Measurements from ENCODE around the gene PLGRKT. TPM values are rescaled to one million over a fixed set of nuclear protein-coding genes. Genes with fewer than 3 reads are reported as not detected.
"Not testable (repeated sequence)": the region's sequence is repeated elsewhere in the genome, so short reads cannot be mapped to it uniquely, and the experiment has no call there.

The PLGRKT gene
- total RNA-seq, 1 donor from 2014 or later, result 11.1 TPM

DNA sequence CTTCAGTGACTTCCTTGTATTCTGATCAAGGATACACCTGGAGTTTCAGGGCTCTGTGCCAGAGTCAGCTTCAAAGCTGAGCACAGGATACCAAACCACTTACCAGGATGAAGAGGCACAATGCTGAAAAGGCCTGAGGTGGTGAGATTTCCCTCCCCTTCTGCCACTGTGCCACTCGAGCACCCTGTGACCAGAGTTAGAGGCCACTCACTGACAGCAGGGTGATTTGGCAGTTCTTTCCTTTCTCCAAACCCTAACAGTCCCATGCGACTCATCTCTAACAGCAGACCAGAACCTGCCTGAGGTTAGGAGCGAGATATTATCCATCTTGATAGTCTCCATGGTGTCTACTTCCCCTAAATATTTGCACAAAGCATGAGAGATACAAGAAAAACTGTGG, 1.8 kb downstream of the PLGRKT start:
- Mint-ChIP-seq H3K27me3 (ENCODE audit: low read depth) (no peaks in the 10 kb centered on the region), H3K27ac (ENCODE audit: unreplicated experiment) (no peak overlapping the region), H3K4me3 (ENCODE audit: unreplicated experiment) (no peak overlapping the region), H3K9me3 (ENCODE audit: low read depth) (peaks cover 2% of the 10 kb centered on the region), H3K36me3 (ENCODE audit: low read depth) (peaks cover 10% of the 10 kb centered on the region), H3K4me1 (ENCODE audit: low read depth) (peaks cover 19% of the 10 kb centered on the region)
- no peak for DNase-seq (ENCODE audit: low spot score)
- TF ChIP-seq, protein P1, sequence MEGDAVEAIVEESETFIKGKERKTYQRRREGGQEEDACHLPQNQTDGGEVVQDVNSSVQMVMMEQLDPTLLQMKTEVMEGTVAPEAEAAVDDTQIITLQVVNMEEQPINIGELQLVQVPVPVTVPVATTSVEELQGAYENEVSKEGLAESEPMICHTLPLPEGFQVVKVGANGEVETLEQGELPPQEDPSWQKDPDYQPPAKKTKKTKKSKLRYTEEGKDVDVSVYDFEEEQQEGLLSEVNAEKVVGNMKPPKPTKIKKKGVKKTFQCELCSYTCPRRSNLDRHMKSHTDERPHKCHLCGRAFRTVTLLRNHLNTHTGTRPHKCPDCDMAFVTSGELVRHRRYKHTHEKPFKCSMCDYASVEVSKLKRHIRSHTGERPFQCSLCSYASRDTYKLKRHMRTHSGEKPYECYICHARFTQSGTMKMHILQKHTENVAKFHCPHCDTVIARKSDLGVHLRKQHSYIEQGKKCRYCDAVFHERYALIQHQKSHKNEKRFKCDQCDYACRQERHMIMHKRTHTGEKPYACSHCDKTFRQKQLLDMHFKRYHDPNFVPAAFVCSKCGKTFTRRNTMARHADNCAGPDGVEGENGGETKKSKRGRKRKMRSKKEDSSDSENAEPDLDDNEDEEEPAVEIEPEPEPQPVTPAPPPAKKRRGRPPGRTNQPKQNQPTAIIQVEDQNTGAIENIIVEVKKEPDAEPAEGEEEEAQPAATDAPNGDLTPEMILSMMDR (IDR thresholded peaks at IDR 0.05), result no peak

- H3K27me3 Mint-ChIP-seq (ENCODE audit: low read depth); DNase-seq (ENCODE audit: low spot score); H3K4me3 Mint-ChIP-seq (ENCODE audit: unreplicated experiment); H3K27ac Mint-ChIP-seq (ENCODE audit: unreplicated experiment); H3K9me3 Mint-ChIP-seq (ENCODE audit: low read depth): not testable (repeated sequence)
- Mint-ChIP-seq H3K36me3 (ENCODE audit: low read depth) (peaks cover 14% of the 10 kb centered on the region), H3K4me1 (ENCODE audit: low read depth) (peaks cover 19% of the 10 kb centered on the region)
Observed at GRCh38 chr9:5433841-5434810, 3.6 kb downstream of the PLGRKT start.

GRCh38 chr9:5433328-5433727, 4.4 kb downstream of the PLGRKT start:
- peaks cover 14% of the 10 kb centered on the region for H3K36me3 Mint-ChIP-seq (ENCODE audit: low read depth)
- not testable (repeated sequence) for H3K9me3 Mint-ChIP-seq (ENCODE audit: low read depth); DNase-seq (ENCODE audit: low spot score); H3K27ac Mint-ChIP-seq (ENCODE audit: unreplicated experiment); H3K27me3 Mint-ChIP-seq (ENCODE audit: low read depth); H3K4me3 Mint-ChIP-seq (ENCODE audit: unreplicated experiment)
- peaks cover 18% of the 10 kb centered on the region for H3K4me1 Mint-ChIP-seq (ENCODE audit: low read depth)

GRCh38 chr9:5432890-5433289, 4.8 kb downstream of the PLGRKT start:
- not testable (repeated sequence) for H3K27me3 Mint-ChIP-seq (ENCODE audit: low read depth); H3K27ac Mint-ChIP-seq (ENCODE audit: unreplicated experiment); H3K4me3 Mint-ChIP-seq (ENCODE audit: unreplicated experiment); H3K9me3 Mint-ChIP-seq (ENCODE audit: low read depth); DNase-seq (ENCODE audit: low spot score)
- Mint-ChIP-seq H3K4me1 (ENCODE audit: low read depth) (peaks cover 13% of the 10 kb centered on the region), H3K36me3 (ENCODE audit: low read depth) (peaks cover 14% of the 10 kb centered on the region)

DNA sequence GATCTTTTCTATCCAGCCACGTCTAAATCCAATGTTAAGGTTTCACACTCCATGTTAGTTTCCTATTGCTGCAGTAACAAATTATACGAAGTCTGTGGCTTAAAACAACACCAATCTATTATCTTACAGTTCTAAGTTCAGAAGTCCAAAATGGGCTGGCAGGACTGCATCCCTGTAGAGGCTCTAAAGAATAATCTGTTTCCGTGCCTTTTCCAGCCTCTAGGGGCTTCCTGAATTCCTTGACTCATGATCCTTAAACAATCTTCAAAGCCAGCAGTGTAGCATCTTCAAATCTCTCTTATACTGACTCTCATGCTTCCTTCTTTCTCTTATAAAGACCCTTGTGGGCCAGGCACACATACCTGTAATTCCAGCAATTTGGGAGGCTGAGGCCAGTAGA, 6.8 kb downstream of the PLGRKT start:
- H3K36me3 Mint-ChIP-seq (ENCODE audit: low read depth), result peaks cover 14% of the 10 kb centered on the region
- no peaks in the 10 kb centered on the region for H3K4me1 Mint-ChIP-seq (ENCODE audit: low read depth)
- H3K27ac Mint-ChIP-seq (ENCODE audit: unreplicated experiment), result no peak overlapping the region
- peaks cover 2% of the 10 kb centered on the region for H3K9me3 Mint-ChIP-seq (ENCODE audit: low read depth)
- H3K27me3 Mint-ChIP-seq (ENCODE audit: low read depth), result no peaks in the 10 kb centered on the region
- no peak overlapping the region for H3K4me3 Mint-ChIP-seq (ENCODE audit: unreplicated experiment)
- TF ChIP-seq, protein P1 (IDR thresholded peaks at IDR 0.05), result peak; percentile 23
- DNase-seq (ENCODE audit: low spot score), result no peak

GRCh38 chr9:5429873-5430564, 7.7 kb downstream of the PLGRKT start:
- TF ChIP-seq, protein P1 (IDR thresholded peaks at IDR 0.05), result no peak
- Mint-ChIP-seq H3K4me3 (ENCODE audit: unreplicated experiment) (no peak overlapping the region), H3K27me3 (ENCODE audit: low read depth) (no peaks in the 10 kb centered on the region), H3K27ac (ENCODE audit: unreplicated experiment) (no peak overlapping the region), H3K9me3 (ENCODE audit: low read depth) (no peaks in the 10 kb centered on the region), H3K4me1 (ENCODE audit: low read depth) (no peaks in the 10 kb centered on the region), H3K36me3 (ENCODE audit: low read depth) (peaks cover 10% of the 10 kb centered on the region)
- no peak for DNase-seq (ENCODE audit: low spot score)

Data from chondrocyte (in vitro differentiated cells).